Epithelial cell of proximal tubule (primary cell): Measurements from ENCODE around the gene ARL4C. TPM values are rescaled to one million over a fixed set of nuclear protein-coding genes. Genes with fewer than 3 reads are reported as not detected.
"Not testable (repeated sequence)": the region's sequence is repeated elsewhere in the genome, so short reads cannot be mapped to it uniquely, and the experiment has no call there.

Source experiments
- DNase-seq: peaks from one replicate; pipeline ENCODE4 v3.0.0-alpha.2; 2011; ENCODE audit warnings: low read depth
- H3K4me3 ChIP-seq: 2 replicates; pipeline ENCODE4 v1.5.1; 2011; ENCODE audit warnings: low read depth, mild to moderate bottlenecking, low read length
- total RNA-seq: library from RNA; depleted of rRNA; stranded (reverse); fragments of >200 nt; gene quantifications from 2 replicates; pipeline ENCODE4 v1.2.3, GENCODE V29; 2015
- TF ChIP-seq, protein P1 (sequence below): conservative IDR thresholded peaks from 2 replicates; pipeline ENCODE4 v1.5.1; 2012; ENCODE audit warnings: low read depth, mild to moderate bottlenecking, low read length

Gene ARL4C
- total RNA-seq, 1 donor from 2014 or later, result 123 TPM

DNA sequence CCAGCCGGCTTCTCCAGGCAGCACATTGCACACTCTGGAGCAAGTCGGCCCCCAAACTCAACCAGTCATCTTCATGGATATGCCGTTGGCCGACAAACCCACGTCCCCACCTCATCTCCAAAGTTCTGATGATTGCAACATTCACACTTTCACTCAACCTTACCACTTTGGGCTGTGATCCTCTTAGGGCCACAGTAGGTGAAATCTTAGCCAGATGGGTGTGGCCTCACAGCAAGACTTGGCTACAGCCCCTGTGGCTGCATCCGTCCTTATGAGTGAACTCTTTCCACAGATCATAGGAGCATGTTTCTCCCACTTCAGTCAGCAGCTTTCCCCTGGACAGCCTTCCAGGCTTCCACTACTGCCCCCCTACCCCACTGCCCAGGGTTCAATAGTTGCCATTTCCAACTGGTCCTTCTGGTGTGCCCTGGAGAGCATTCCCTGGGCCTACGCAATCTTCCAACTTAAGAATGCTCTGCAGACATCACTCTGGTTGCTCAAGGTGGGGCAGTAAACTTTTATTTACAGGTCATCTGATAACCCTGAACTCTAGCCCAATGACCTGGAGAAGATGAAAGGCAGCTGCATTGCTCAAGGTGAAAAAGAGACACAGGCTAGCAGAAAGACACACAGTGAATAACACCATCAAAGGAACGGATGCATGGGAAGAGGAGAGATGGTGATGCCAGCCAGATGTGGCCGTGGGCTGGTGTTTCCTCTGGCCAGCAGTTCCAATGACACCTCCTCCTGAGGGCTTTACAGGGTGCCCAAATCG lies 34.5 kb downstream of the ARL4C start:
- TF ChIP-seq, protein P1, sequence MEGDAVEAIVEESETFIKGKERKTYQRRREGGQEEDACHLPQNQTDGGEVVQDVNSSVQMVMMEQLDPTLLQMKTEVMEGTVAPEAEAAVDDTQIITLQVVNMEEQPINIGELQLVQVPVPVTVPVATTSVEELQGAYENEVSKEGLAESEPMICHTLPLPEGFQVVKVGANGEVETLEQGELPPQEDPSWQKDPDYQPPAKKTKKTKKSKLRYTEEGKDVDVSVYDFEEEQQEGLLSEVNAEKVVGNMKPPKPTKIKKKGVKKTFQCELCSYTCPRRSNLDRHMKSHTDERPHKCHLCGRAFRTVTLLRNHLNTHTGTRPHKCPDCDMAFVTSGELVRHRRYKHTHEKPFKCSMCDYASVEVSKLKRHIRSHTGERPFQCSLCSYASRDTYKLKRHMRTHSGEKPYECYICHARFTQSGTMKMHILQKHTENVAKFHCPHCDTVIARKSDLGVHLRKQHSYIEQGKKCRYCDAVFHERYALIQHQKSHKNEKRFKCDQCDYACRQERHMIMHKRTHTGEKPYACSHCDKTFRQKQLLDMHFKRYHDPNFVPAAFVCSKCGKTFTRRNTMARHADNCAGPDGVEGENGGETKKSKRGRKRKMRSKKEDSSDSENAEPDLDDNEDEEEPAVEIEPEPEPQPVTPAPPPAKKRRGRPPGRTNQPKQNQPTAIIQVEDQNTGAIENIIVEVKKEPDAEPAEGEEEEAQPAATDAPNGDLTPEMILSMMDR, result no peak
- no peak overlapping the region for H3K4me3 ChIP-seq
- DNase-seq, result no peak

DNA sequence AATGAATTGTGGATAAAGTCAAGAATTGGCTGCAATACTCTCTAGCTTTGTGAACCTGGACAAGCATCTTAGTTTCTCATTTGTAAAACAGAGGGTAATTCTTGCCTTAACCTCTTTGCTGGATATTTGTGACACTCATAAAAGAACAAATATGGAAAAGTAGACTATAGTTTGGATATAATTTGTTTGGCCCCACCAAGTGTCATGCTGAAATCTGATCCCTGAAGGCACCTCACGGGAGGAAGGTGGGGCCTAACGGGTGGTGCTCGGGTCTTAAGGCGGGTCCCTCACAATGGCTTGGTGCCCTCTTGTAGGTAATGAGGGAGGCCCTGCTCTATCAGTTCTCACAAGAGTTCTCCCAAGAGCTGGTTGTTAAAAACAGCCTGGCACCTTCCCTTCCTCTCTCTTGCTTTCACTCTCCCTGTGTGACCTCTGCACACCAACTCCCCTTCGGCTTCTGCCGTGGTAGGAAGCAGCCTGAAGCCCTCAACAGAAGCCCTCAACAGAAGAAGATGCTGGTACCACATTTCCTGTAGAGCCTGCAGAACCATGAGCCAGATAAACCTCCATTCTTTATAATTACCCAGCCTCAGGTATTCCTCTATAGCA lies 37.4 kb downstream of the ARL4C start:
- DNase-seq, result no peak
- H3K4me3 ChIP-seq, result no peak overlapping the region
- TF ChIP-seq, protein P1, result no peak

DNA sequence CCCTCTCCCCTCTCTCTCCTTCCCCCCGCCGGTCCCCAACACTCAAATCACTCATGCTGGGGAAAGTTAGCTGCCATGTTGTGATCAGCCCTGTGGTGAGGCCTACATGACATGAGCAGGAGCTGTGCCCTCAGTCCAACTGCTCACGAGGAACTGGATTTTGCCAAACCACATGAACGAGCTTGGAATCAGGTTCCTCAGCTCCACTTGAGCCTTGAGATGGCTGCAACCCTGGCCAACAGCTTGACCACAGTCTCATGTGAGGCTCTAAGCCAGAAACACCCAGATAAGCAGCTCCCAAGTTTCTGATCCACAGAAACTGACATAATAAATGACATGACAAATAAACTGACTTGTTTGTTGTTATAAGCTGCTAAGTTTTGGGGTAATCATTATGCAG lies 38.4 kb downstream of the ARL4C start:
- TF ChIP-seq, protein P1, result no peak
- H3K4me3 ChIP-seq, result no peak overlapping the region
- no peak for DNase-seq

DNA sequence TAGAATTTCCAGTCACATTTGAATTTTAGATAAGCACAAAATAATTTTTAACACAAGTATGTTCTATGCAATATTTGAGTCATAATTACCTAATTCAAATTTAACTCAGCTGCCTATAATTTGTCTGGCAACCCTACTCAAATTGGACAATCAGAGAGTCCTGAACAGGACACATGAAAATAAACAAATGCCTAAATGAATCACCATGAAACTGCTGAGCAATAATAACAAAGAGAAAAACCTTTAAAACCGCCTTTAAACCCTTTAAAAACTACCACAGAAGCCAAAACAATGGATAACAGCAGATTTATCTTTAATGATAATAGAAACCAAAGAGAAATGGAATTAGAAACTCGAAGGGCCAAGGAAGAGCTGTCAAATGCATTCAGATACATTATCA lies 39.5 kb downstream of the ARL4C start:
- H3K4me3 ChIP-seq, result no peak overlapping the region
- DNase-seq, result no peak
- TF ChIP-seq, protein P1, result no peak

DNA sequence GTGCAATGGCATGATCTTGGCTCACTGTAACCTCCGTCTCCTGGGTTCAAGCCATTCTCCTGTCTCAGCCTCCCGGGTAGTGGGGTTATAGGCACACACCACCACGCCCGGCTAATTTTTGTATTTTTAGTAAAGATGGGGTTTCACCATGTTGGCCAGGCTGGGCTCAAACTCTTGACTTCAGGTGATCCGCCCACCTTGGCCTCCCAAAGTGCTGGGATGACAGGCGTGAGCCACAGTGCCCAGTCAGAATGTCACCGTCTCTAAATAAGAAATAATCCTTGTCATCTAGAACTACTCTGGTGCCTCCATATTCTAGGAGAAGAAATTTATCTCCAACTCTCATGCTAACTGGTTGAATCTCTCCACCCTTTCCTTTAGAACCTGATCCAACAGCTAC lies 41.6 kb downstream of the ARL4C start:
- H3K4me3 ChIP-seq, DNase-seq: not testable (repeated sequence)

DNA sequence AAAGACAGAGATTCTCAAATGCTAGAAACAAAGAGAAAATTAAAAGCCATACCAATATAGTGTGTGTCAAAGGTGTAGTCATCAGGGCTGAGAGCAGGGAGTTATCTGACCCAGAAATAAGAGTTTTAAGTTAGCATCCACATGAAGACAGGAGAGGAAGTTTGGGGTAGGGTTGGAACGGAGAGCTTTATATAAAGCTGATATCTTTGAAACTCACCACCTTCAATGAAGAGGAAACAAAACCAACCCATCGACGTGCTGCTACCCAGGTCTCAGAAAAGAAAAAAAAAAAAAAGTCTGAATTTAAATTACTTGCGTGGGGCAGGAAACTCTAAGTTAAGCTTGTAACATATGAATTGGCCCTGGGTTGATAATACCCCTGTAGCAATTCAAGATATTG lies 42.4 kb downstream of the ARL4C start:
- TF ChIP-seq, protein P1, result no peak
- no peak for DNase-seq
- H3K4me3 ChIP-seq, result no peak overlapping the region

DNA sequence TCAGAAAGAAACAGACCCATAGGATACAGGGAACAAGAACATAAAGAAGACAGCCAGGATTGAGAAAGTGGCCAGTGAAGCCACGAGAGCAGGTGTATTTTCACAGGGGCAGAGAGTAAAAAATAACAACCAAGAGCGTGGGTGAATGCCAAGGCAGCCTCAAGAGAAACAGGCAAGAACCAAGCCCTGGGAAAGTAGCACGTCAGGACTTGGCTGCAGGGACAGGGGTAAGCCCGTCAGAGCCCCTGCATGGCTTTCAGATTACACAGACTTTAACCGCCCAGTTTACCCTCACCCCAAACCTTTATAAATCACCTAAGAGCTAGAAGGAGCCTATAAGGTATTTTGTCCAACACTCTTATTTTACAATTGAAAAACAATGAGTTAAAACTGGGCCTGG lies 43.7 kb downstream of the ARL4C start:
- no peak overlapping the region for H3K4me3 ChIP-seq
- no peak for DNase-seq
- TF ChIP-seq, protein P1, result no peak
